Measurements from ENCODE around the gene ZBTB16. TPM values are rescaled to one million over a fixed set of nuclear protein-coding genes. Genes with fewer than 3 reads are reported as not detected.

ZBTB16 gene
- total RNA-seq, 1 donor from 2014 or later: 171 TPM

GRCh38 chr11:114280696-114281095 lies 221.2 kb downstream of the ZBTB16 start:
- peak; percentile 92 to 96 for ATAC-seq
- no peaks in the 10 kb centered on the region for H3K36me3 ChIP-seq
- TF ChIP-seq CTCF (IDR thresholded peaks at IDR 0.05): peak; percentile 71
- intact Hi-C loops (cut with DNase I): no loop called here
- peaks cover 24% of the 10 kb centered on the region for H3K4me1 ChIP-seq
- H3K27ac ChIP-seq: peak overlapping the region; percentile 66
- DNase-seq: peak; percentile 78
- no peaks in the 10 kb centered on the region for H3K9me3 ChIP-seq
- H3K27me3 ChIP-seq (ENCODE audit: low read depth): no peaks in the 10 kb centered on the region
- H3K4me3 ChIP-seq: no peak overlapping the region

DNA sequence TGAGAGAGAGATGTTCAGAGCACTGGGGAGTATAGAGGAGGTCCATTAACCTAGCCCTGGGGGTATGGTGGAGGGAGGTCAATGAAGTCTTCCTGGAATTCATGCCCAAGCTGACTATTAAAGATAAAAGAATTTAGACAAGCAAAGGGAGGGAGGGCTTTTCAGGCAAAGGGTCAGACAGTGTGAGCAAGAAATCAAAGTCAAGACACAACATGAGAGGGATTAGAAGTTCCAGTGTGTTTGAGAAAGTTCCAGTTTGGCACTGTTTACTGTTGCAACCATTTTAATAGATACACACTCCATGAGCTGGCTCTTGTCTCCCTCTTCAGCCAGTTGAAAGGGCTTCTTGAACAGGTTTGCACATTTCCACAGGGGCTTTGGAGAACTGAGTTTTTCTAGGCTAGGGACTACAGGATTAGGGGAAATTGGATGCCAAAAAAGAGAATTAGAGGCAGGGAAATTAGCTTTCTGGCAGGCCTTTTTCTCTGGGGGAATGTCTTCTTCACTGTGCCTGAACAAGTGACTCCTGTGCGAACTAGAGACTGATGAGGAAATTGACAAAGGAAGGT lies 222.0 kb downstream of the ZBTB16 start:
- no peak for TF ChIP-seq CTCF (IDR thresholded peaks at IDR 0.05)
- Histone ChIP-seq H3K4me3 (no peak overlapping the region), H3K9me3 (no peaks in the 10 kb centered on the region), H3K27me3 (ENCODE audit: low read depth) (no peaks in the 10 kb centered on the region), H3K4me1 (peaks cover 24% of the 10 kb centered on the region), H3K36me3 (no peaks in the 10 kb centered on the region), H3K27ac (peak overlapping the region; percentile 66)
- intact Hi-C loops (cut with DNase I): no loop called here
- ATAC-seq (peak in 1 of 2 donors; percentile 43), DNase-seq (no peak)

GRCh38 chr11:114282488-114282887 lies 223.0 kb downstream of the ZBTB16 start:
- DNase-seq (no peak), ATAC-seq (no peak)
- no peaks in the 10 kb centered on the region for H3K36me3 ChIP-seq
- no peaks in the 10 kb centered on the region for H3K9me3 ChIP-seq
- peaks cover 24% of the 10 kb centered on the region for H3K4me1 ChIP-seq
- H3K27ac ChIP-seq: no peak overlapping the region
- no peaks in the 10 kb centered on the region for H3K27me3 ChIP-seq (ENCODE audit: low read depth)
- no peak overlapping the region for H3K4me3 ChIP-seq
- no peak for TF ChIP-seq CTCF (IDR thresholded peaks at IDR 0.05)
- intact Hi-C loops (cut with DNase I): no loop called here

GRCh38 chr11:114283422-114283821 lies 223.9 kb downstream of the ZBTB16 start:
- Histone ChIP-seq H3K36me3 (no peaks in the 10 kb centered on the region), H3K27me3 (ENCODE audit: low read depth) (no peaks in the 10 kb centered on the region), H3K4me3 (no peak overlapping the region), H3K27ac (no peak overlapping the region), H3K9me3 (no peaks in the 10 kb centered on the region), H3K4me1 (peaks cover 24% of the 10 kb centered on the region)
- DNase-seq: no peak
- intact Hi-C loops (cut with DNase I): no loop called here
- ATAC-seq: no peak
- no peak for TF ChIP-seq CTCF (IDR thresholded peaks at IDR 0.05)

GRCh38 chr11:114284021-114284420 lies 224.5 kb downstream of the ZBTB16 start:
- Histone ChIP-seq H3K9me3 (no peaks in the 10 kb centered on the region), H3K27me3 (ENCODE audit: low read depth) (no peaks in the 10 kb centered on the region), H3K4me3 (no peak overlapping the region), H3K27ac (no peak overlapping the region), H3K36me3 (no peaks in the 10 kb centered on the region), H3K4me1 (peaks cover 24% of the 10 kb centered on the region)
- DNase-seq: no peak
- intact Hi-C loops (cut with DNase I): no loop called here
- no peak for TF ChIP-seq CTCF (IDR thresholded peaks at IDR 0.05)
- no peak for ATAC-seq

Measured in lower lobe of right lung (tissue), 2 donors.